Measurements from ENCODE around the gene KIAA0513.

The KIAA0513 gene

DNA sequence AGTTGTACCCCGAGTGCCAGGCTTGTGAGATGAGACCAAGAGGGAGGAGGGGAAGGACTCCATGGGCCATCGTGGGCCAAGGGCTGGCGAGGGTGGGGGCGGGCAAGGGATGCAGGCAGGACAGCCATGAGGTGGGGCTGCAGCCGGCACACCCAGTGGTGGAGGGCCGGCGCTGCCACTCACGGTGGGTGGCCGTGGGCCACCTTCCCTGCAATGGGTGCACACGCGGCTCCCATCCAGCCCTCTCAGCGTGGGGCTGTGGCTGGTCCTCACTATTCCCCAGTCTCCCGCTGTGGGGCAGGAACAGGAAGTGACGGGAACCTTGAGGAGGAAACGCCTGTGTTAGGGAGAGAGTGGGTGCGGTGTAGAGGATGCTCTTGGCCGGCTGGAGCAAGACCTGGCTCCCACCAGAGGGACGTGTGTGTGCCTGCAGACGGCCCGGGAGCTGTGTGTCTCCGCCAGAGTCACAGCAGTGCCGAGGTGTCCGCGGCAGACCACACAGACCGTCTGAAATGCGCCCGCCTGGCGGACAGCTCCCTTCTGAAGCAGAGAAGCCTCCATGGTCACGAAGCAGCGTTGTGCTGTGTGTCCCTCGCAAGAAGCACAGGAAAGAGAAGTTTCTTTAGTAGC, 61.1 kb downstream of the KIAA0513 start:
- DNase-seq (ENCODE audit: low read depth in 2 of 2) = no peak

DNA sequence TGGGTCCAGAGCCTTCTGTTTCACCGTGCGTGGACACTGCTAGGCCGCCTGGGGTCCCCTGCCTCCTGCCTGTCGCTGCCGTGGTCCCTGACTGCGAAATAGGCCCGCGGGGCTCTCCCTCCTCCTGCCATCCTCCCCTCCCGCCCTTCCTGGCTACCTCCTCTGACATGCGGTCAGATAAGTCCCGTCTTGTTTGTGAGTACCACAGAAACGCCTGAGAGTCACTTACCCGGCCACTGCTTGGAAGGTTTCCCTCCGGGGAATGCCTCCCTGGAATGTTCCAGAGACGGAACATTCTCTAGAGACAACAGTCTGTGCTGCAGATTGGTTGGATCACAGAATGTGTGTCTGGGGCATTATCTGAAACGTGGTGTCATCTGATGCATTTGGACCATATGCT, 61.9 kb downstream of the KIAA0513 start:
- no peak for DNase-seq (ENCODE audit: low read depth in 2 of 2)

GRCh38 chr16:85090181-85090580, 62.6 kb downstream of the KIAA0513 start:
- DNase-seq (ENCODE audit: low read depth in 2 of 2) = no peak

- no peak for DNase-seq (ENCODE audit: low read depth in 2 of 2)
These were observed 63.4 kb downstream of the KIAA0513 start for GRCh38 chr16:85090873-85091521.

DNA sequence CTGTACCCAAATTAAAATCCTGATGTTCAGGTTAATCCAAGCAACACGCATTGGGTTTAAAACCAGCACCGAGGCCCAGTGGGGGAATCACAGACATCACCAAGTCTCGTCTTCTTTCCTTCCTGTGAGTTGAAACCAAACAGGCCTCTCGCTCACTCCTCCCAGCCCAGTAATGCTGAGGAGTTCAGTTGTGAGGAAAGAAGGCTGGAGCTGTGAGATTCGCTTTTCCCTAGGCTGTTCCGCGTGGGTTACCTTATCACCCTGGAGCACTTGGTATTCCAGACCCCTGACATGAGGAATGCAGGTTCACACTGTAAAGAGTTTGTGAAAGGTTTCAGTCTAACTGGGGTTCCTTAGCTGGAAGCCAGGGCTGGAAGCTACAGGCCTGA, 63.9 kb downstream of the KIAA0513 start:
- DNase-seq (ENCODE audit: low read depth in 2 of 2) = no peak

- no peak for DNase-seq (ENCODE audit: low read depth in 2 of 2)
These were observed 64.7 kb downstream of the KIAA0513 start for GRCh38 chr16:85092309-85092708.

- DNase-seq (ENCODE audit: low read depth in 2 of 2) = no peak
These were observed 65.3 kb downstream of the KIAA0513 start for GRCh38 chr16:85092851-85093250.

DNA sequence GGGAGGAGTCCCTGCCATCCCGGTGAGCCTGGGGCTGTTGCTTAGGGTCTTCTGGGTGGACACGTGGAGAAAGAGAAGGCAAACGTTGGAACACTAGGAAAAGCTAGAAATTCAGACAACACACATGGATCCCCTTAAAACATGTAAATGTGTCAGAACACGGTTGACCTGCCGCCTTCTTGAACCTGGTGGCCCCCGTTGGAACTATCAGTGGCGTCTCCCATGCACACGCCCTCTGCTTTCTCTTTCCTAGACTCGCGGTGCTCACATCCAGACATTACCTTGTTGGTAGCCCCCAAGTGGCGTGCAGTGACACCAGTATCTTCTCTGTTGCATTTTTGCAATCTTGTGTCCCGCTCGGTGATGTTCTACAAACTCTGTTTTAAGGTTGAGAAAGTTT, 66.1 kb downstream of the KIAA0513 start:
- no peak for DNase-seq (ENCODE audit: low read depth in 2 of 2)

DNA sequence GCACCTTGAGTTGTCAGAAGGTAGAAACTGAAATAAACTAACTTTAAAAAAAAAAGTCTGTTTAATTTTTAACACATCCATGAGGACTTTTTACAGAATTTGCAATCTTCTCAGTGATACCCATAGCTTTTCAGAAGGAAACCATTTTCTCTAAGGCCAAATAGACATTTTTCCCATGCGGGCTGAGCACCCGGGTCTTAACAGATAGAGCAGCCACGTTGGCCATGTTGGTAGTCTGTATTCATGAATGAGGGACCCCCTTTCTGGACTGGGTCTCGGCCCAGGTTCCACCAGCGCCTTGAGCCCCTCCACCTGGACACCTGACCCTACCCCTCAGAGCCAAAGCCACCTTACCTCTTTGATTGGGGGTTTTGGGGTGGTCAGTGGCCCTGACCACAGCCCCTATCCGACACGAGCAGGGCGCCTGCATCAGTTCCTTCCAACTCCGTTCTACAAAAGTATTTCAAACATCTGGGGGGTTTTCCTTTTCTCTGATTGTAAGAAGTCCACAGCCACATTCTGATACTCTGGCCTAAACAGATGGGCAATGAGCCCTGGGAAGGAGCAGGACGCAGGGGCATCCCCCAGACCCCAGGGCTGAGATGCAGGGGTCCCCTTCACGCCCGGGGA, 66.7 kb downstream of the KIAA0513 start:
- no peak for DNase-seq (ENCODE audit: low read depth in 2 of 2)

GRCh38 chr16:85094812-85095211, 67.2 kb downstream of the KIAA0513 start:
- no peak for DNase-seq (ENCODE audit: low read depth in 2 of 2)

GRCh38 chr16:85096921-85097320, 69.3 kb downstream of the KIAA0513 start:
- no peak for DNase-seq (ENCODE audit: low read depth in 2 of 2)

- no peak for DNase-seq (ENCODE audit: low read depth in 2 of 2)
These were observed 71.0 kb downstream of the KIAA0513 start for GRCh38 chr16:85098565-85098964.

- DNase-seq (ENCODE audit: low read depth in 2 of 2) = no peak
These were observed 72.7 kb downstream of the KIAA0513 start for GRCh38 chr16:85100265-85100664.

DNA sequence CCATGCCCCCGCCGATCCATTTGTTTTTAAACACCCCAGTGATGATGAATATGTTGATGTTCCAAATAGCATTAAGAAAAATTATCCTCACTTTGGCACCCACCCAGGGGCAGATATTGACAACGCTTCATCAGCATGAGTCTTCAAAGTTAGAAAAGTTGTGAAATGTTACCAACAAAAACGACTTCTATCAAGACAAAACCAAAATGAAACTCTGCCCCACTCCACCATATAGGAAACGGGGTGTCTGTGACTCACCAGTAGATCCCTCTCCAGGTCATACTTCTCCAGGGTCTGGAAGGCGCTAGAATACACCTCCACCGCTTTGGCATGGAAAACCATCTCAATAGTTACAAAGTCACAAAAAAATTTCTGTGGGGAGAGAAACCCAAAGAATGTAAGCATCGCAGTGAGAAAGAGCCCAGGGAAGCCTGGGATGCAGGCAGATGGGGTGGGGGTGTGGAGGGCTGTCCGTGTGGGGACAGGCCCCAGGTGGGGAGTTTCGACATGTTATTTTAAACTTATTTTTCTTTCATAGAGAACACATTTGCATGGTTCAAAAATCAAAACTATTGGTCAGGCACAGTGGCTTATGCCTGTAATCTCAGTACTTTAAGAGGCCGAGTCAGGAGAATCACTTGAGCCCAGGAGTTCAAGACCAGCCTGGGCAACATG, 74.5 kb downstream of the KIAA0513 start:
- no peak for DNase-seq (ENCODE audit: low read depth in 2 of 2)

DNA sequence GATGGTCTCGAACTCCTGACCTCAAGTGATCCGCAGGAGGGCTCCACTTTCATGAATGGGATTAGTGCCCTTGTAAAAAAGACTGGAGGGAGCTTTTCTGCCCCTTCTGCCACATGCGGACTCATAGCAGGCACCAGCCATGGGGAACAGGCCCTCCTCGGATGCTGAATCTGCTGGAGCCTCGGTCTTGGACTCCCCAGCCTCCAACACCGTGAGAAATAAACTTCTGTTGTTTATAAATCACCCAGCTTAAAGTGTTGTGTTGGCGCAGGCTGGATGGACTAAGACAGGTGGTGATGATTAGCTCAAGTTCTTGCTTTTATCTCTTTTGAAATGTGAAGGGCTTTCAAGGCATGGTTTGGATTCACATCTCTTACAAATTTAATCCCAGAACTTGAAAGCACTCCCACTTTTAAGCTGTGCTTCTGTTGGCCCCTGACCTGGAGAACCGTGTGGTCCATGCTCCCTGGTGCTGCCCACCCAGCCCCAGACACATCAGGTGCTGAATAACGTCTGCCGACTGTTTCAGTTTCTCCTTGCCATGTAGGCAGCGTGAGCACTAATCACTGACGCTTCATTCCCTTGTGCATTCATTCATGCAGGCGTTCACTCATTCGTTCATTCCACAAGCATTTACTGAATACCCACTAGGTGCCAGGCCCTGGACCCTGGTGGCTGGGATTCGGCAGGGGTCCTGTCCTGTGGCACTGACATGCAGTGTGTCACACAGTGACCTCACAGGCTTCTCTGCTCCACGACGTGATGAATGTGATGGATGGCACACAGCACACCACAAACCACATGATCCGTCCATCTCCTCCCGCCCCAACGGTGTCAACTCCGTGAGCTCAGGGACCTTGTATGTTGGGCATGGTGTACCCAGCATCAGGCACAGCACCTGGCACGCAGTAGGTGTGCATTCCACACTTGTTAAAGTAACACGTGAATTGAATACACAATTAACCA, 75.8 kb downstream of the KIAA0513 start:
- DNase-seq (ENCODE audit: low read depth in 2 of 2) = no peak

DNA sequence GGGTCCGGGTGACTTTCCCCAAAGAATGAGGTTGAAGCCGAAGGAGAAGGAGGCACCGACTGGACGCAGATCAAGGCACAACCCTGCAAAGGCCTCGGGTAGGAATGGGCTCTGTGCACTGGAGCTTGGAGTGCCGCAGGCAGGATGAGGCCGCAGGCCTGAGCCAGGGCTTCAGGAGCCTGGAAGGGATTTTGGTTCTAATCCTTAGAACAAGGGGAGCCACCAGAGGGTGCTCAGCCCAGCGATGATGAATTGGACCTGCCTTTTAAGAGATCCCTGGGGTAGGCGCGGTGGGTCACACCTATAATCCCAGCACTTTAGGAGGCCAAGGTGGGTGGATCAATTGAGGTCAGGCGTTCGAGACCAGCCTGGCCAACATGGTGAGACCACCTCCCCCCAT, 76.6 kb downstream of the KIAA0513 start:
- DNase-seq (ENCODE audit: low read depth in 2 of 2) = no peak

GRCh38 chr16:85104821-85105391, 77.3 kb downstream of the KIAA0513 start:
- peak; percentile 14 to 17 for DNase-seq (ENCODE audit: low read depth in 2 of 2)

DNA sequence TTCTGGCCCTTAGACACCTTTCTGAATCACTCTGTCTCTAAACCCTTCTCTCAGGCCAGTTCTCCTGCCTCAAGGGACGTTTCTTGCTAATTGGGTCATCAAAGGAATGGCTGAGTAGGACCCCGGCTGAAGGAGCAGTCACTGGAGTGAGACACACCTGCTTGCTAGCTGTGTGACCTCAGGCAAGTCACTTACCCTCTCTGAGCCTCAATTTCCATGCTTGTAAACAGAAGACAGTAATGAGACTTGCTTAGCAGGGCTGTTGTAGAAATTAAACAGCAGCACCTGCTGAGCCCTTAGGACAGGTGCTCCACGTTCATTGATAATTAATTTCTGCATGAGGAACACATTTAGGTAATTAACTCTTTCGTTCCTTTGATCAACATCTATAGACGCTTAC, 77.9 kb downstream of the KIAA0513 start:
- no peak for DNase-seq (ENCODE audit: low read depth in 2 of 2)

- DNase-seq (ENCODE audit: low read depth in 2 of 2) = no peak
These were observed 79.5 kb downstream of the KIAA0513 start for GRCh38 chr16:85107083-85107482.

DNA sequence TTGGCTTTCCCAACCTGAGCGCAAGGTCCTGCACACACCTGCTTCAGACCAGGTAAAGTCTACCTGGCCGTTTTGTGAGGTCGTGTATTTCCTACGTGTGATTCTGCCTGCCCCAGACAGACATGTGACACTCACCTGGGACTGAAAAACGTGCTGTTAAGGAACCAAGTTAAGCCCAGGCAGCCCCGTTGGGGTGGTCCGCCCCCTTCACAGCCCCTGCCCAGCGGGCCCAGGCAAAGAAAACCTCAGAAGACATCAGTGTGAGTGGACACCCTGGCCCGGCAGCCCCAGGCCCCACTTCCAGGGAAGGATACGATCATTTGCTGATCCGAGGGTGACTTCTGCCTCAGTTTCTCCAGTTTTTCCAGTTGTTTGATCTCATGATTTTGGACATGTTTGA, 79.9 kb downstream of the KIAA0513 start:
- no peak for DNase-seq (ENCODE audit: low read depth in 2 of 2)

DNA sequence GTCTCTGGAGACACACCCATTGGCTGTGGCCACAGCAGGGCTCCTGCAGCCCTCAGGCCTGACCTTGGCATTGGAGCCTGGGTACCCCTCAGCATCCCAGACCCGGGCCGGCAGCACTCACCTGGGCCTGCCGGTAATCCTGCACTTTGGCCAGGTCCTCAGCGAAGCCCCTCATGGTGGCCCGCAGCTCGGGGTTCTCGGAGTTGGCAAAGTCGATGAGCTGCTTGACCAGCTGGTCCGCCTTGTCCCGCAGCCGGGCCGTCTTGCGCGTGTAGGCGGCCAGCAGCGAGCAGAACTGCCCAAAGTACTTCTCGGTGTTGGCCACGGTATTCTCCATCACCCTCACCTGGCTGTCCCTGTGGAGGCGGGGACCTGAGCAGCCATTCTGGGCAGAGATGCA, 82.5 kb downstream of the KIAA0513 start:
- DNase-seq (ENCODE audit: low read depth in 2 of 2) = no peak

All from stimulated activated CD8-positive, alpha-beta memory T cell treated with anti-CD3 and anti-CD28 coated beads, Interleukin-15, amount 100 ng/mL, for 4 hours (primary cell).